ENCODE data around the gene STIMATE. TPM values are rescaled to one million over a fixed set of nuclear protein-coding genes. Genes with fewer than 3 reads are reported as not detected.

The STIMATE gene
- total and polyA plus RNA-seq, 5 experiments from 2014 or later: 5.1 to 26.5 (median 6.3) TPM

DNA sequence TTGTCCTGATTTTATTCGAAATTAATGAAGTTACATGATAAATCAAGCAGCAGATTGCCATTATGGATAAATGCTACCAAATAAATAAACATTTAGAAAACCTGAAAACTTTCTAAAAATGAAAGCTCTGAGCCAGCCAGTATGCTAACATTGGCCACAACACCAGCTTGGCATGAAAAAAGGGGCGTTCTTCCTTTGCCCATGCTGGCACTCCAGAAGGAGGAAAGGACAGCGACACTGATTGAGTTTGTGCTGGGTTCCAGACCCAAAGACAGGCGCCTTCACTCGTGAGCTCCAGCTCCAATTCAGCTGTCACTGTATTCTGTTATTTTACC, 5.1 kb downstream of the STIMATE start:
- no peak for ATAC-seq

DNA sequence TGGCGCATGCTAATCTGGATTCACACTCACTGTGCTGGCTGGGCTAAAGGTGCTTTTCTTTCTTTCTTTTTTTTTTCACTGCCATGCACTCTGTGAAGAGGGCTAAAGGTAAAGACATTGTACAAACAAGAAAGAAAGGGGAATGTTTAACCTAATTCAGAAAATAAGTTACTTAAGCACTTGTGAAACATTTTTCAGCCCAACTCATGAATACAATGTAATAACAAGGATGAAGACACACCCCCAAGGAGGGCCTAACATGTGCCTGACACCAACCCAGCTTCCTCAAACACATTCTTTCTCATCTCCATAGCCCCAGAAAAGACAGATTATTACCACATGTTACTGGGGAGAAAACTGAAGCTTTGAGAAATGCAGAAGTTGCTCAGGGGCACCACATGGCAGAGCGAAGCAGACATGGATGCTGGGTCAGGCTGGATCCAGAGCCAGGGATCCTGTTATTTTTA, 5.7 kb downstream of the STIMATE start:
- ATAC-seq (peak in 1 of 2 donors; percentile 37), DNase-seq (no peak)
- peaks cover 25 to 61% (median 58%) of the 10 kb centered on the region in 4 donors for H3K4me1 Mint-ChIP-seq
- peaks cover 0 to 18% (median 4%) of the 10 kb centered on the region in 3 donors for H3K36me3 Mint-ChIP-seq
- H3K27ac Mint-ChIP-seq: peak overlapping the region in 4 of 10 donors; percentile 21 to 73 (median 44)
- no peaks in the 10 kb centered on the region for H3K9me3 Mint-ChIP-seq
- no peaks in the 10 kb centered on the region for H3K27me3 Mint-ChIP-seq
- peak overlapping the region in 2 of 10 donors; percentile 19 to 33 for H3K4me3 Mint-ChIP-seq
- POLR2A ChIA-PET: no interaction called here

More for the DNA sequence above, 5.1 kb downstream of the STIMATE start:
- POLR2A ChIA-PET: no interaction called here
- Mint-ChIP-seq H3K36me3 (peaks cover 0 to 18% (median 0%) of the 10 kb centered on the region in 3 donors), H3K4me3 (peak overlapping the region in 4 of 10 donors; percentile 63 to 82 (median 76)), H3K4me1 (peaks cover 25 to 62% (median 61%) of the 10 kb centered on the region in 4 donors), H3K27ac (peak overlapping the region in 6 of 10 donors; percentile 5 to 90 (median 66)), H3K27me3 (no peaks in the 10 kb centered on the region), H3K9me3 (no peaks in the 10 kb centered on the region)
- no peak for DNase-seq

DNA sequence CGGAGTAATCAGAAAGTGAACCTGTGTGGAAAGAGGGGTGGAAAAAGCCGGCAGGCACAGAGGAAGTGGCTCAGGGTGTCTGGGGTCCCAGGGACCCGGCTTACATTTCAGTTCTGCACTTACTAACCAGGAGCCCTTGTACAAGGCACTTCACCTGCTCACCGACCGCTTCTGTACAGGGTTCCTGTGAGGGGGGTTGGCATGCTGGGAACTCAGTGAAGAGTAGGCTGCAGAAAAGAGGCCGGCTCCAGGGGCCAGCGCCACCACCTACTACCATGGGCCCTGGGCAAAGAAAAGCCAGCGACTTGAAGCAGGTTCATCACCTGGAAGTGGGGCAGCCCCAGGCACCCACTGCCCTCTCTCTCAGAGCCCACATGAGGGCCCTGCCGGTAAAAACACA, 6.2 kb downstream of the STIMATE start:
- Mint-ChIP-seq H3K9me3 (no peaks in the 10 kb centered on the region), H3K27ac (peak overlapping the region in 3 of 10 donors; percentile 22 to 72 (median 58)), H3K4me3 (peak overlapping the region in 1 of 10 donors; percentile 33), H3K4me1 (peaks cover 23 to 58% (median 53%) of the 10 kb centered on the region in 4 donors), H3K27me3 (no peaks in the 10 kb centered on the region), H3K36me3 (peaks cover 0 to 18% (median 8%) of the 10 kb centered on the region in 3 donors)
- ATAC-seq (no peak), DNase-seq (no peak)
- POLR2A ChIA-PET: no interaction called here

DNA sequence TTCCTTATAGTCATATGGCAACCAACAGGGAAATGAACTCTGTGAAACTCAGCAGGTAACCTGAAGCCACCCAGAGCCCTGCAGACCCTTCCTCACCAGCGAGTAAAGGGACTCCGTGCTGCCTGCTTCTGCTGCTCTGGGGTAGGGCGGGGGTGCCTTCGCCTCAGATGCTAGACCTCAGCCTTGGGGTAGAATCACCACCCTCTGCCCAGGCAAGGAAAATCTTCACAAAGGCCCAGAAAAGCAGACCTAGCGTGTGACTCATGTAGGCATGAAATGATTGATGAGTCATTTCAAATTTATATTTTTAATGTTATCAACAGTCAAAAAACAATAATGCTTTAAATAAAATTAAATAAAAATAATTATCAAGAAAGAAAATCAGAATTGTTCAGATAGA, 6.6 kb downstream of the STIMATE start:
- Mint-ChIP-seq H3K4me3 (no peak overlapping the region), H3K36me3 (peaks cover 0 to 21% (median 11%) of the 10 kb centered on the region in 3 donors), H3K27me3 (no peaks in the 10 kb centered on the region), H3K4me1 (peaks cover 26 to 53% (median 49%) of the 10 kb centered on the region in 4 donors), H3K27ac (peak overlapping the region in 2 of 10 donors; percentile 22 to 58), H3K9me3 (no peaks in the 10 kb centered on the region)
- POLR2A ChIA-PET: no interaction called here
- ATAC-seq (no peak), DNase-seq (no peak)

DNA sequence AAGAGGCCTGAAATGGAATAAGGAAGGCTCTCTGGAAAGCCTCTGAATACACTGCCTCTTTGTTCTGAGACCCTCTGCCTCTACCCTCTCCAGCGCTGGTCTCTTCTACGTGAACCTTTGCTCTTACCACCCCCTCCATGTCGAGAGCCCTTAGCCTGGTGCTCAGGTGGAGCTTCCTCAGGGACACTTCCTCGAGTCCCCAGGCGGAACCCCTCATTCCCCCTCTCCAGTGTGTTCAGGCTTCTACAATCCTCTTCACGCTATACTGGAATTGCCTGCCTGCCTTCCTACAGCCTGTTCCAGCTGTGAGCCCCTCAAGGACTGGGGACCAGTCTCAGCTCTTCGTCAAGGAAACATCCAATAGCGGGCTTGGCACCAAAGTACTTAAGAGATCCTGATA, 7.4 kb downstream of the STIMATE start:
- POLR2A ChIA-PET: no interaction called here
- Mint-ChIP-seq H3K4me3 (no peak overlapping the region), H3K36me3 (peaks cover 0 to 29% (median 19%) of the 10 kb centered on the region in 3 donors), H3K27ac (peak overlapping the region in 1 of 10 donors; percentile 23), H3K9me3 (no peaks in the 10 kb centered on the region), H3K27me3 (no peaks in the 10 kb centered on the region), H3K4me1 (peaks cover 21 to 45% (median 40%) of the 10 kb centered on the region in 4 donors)
- DNase-seq (no peak), ATAC-seq (no peak)

DNA sequence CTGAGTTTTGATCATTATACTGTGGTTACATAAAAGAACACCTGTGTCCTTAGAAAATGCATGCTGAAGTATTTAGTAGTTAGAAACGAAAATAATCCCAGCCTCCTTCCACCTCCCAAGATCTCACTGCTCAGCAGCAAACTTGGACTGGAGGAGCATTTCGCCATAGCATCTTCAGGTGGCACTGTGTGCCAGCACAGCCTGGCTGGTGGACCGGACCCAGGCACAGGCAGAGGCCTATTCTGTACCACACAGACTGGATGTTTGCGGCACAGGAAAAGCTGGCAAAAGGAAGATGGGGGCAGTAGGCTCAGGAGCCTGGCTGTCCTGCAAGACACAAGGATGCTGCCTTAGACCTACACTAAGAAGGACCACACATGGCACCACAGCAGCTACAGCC, 10.2 kb downstream of the STIMATE start:
- no peak for DNase-seq
- peaks cover 13 to 19% (median 15%) of the 10 kb centered on the region in 4 donors for H3K4me1 Mint-ChIP-seq
- POLR2A ChIA-PET: interaction anchor here (1.4 kb wide), 1 partner anchor 10 kb away, joined by 3 read pairs; the partner anchor contains the start of gene STIMATE
- no peak for ATAC-seq
- H3K27me3 Mint-ChIP-seq: no peaks in the 10 kb centered on the region
- no peak overlapping the region for H3K4me3 Mint-ChIP-seq
- H3K27ac Mint-ChIP-seq: peak overlapping the region in 1 of 10 donors; percentile 32
- peaks cover 0 to 23% (median 23%) of the 10 kb centered on the region in 3 donors for H3K36me3 Mint-ChIP-seq
- H3K9me3 Mint-ChIP-seq: no peaks in the 10 kb centered on the region

DNA sequence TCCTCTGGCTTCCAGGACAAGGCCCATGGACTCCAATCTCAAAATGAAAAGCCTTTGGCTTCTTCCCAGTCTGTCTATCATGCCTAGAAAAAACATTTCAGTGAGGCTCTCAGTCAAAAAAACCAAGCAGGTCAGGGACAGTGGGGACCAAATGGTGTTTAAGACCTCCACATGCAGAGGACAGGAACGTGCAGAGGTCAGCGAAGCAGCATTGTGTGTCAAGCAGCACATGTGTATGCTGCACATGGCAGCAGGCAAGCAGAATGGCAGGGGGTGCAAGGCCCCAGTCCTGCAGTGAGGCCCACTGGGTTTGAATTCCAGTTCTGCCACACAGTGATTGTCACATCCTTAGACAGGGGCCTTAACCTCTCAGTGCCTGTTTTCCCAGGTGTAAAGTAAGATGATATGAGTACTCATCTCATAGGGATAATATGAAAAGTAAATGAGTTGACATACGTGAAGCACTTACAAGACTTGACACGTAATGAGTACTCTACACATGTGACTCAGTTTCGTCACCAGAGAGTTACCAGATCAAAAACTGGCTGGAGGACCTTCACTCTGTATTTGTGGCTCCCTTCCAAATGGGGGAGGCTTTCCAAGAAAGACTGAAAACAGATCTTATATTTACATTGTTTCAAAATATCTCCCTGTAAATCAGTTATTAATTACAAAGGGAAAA, 11.2 kb downstream of the STIMATE start:
- ATAC-seq (no peak), DNase-seq (no peak)
- Mint-ChIP-seq H3K27ac (no peak overlapping the region), H3K9me3 (no peaks in the 10 kb centered on the region), H3K27me3 (no peaks in the 10 kb centered on the region), H3K4me1 (peaks cover 6 to 17% (median 14%) of the 10 kb centered on the region in 4 donors), H3K36me3 (peaks cover 0 to 23% (median 23%) of the 10 kb centered on the region in 3 donors), H3K4me3 (no peak overlapping the region)
- POLR2A ChIA-PET: no interaction called here

DNA sequence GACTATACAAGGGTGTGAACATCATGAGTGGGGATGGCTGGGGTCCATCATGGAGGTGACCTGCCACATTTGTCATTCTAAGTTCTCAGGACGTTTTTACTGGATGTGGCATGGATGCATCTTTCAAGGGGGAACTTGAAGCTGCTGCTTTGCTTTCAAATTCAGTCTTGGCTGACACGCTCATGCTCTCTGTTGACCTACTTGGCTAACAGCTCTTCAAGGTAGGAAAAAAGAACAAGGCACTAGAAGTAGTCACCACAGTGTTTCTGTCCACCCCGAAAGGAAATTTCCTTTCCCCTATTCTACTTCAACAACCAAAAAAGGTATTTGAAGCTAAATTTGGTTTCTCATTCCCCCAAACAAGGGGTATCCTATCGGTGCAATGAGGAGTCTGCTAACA, 15.0 kb downstream of the STIMATE start:
- no peak for ATAC-seq
- POLR2A ChIA-PET: no interaction called here
- no peak overlapping the region for H3K4me3 Mint-ChIP-seq
- peaks cover 0 to 15% (median 9%) of the 10 kb centered on the region in 4 donors for H3K4me1 Mint-ChIP-seq
- H3K9me3 Mint-ChIP-seq: no peaks in the 10 kb centered on the region
- peak overlapping the region in 1 of 10 donors; percentile 21 for H3K27ac Mint-ChIP-seq
- no peaks in the 10 kb centered on the region for H3K27me3 Mint-ChIP-seq
- peaks cover 0 to 33% (median 28%) of the 10 kb centered on the region in 3 donors for H3K36me3 Mint-ChIP-seq
- DNase-seq: no peak

DNA sequence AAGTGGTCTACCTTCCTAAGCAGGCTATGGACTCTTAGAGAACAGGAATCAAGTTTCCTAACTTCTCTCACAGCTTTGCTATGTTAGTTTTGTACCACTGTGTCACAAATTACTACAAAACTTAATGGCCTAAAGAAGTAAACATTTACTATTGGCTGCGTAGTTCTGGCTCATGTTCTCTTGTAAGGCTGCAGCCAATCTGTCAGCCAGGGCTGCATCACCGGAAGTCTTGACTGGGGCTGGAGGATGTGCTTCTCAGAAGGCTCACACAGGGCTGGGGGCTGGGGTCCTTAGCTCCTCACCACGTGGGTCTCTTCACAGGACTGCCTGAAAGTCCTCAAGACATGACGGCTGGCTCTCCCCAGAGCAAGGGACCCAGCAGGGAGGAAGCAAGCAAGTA, 15.5 kb downstream of the STIMATE start:
- Mint-ChIP-seq H3K4me3 (no peak overlapping the region), H3K4me1 (peaks cover 2 to 17% (median 13%) of the 10 kb centered on the region in 4 donors), H3K36me3 (peaks cover 0 to 31% (median 28%) of the 10 kb centered on the region in 3 donors), H3K27me3 (no peaks in the 10 kb centered on the region), H3K27ac (no peak overlapping the region), H3K9me3 (no peaks in the 10 kb centered on the region)
- DNase-seq (no peak), ATAC-seq (no peak)
- POLR2A ChIA-PET: no interaction called here

DNA sequence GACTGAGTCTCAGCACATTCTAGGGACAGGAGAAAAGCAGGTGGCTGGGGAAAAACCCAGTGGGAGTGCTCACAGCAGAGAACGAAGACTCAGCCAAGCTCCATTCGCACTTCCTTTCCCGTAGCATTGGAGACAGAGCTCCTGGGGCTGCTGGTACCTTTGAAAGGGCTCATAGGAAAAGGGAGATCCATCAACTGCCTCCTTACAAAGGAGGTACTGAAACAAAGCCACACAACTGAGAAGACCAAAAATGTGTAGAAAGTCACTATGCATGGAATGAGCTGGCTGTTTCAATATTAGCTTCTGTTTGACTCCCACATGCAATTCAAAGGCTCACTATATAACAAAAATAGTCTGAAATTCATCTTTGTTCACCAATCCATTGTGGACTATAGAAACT, 16.9 kb downstream of the STIMATE start:
- no peak for ATAC-seq
- Mint-ChIP-seq H3K4me3 (no peak overlapping the region), H3K36me3 (peaks cover 0 to 23% (median 19%) of the 10 kb centered on the region in 3 donors), H3K27ac (peak overlapping the region in 1 of 10 donors; percentile 74), H3K4me1 (peaks cover 9 to 29% (median 16%) of the 10 kb centered on the region in 4 donors), H3K9me3 (no peaks in the 10 kb centered on the region), H3K27me3 (no peaks in the 10 kb centered on the region)
- DNase-seq: no peak
- POLR2A ChIA-PET: no interaction called here

DNA sequence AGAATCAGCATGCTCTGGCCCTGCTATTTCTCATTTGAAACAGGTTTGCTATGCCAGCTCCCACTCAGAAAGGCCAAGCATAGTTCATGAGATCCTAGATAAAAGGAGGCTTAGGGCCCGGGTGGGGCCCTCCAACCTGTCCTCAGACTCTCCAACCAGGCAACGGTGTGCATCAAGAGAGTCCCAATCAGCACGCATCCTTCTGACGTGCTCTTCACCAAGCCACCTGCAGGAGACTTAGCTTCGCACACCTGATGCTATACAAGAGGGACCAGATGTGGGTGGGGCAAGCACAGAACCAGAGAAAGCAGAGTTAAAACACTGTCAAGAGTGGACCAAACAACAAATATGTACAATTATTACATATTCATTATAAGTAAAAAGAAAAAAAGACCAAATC, 17.3 kb downstream of the STIMATE start:
- DNase-seq (no peak), ATAC-seq (no peak)
- Mint-ChIP-seq H3K27me3 (no peaks in the 10 kb centered on the region), H3K4me1 (peaks cover 12 to 34% (median 20%) of the 10 kb centered on the region in 4 donors), H3K9me3 (no peaks in the 10 kb centered on the region), H3K4me3 (no peak overlapping the region), H3K27ac (peak overlapping the region in 1 of 10 donors; percentile 74), H3K36me3 (peaks cover 0 to 18% (median 15%) of the 10 kb centered on the region in 3 donors)
- POLR2A ChIA-PET: no interaction called here

DNA sequence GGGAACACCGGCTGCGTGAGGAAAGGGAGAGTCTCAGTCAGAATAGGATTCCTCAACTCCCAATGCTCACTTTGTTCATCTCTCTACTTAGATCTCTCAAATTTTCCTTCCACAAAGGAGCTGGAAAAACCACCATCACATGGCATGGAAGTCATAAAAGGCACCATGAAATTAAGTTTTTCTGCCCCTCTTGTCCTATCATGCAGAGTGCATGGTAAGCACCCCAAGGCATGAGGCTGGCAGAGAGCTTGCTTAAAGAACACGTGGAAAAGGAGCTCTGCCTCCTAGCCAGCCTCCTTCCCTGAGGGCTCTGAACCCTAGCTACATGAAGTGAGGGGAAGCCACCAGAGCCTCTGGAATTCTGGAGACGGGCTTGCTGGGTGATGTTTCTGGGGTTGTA, 17.8 kb downstream of the STIMATE start:
- H3K4me3 Mint-ChIP-seq: no peak overlapping the region
- H3K27me3 Mint-ChIP-seq: no peaks in the 10 kb centered on the region
- ATAC-seq (no peak), DNase-seq (no peak)
- H3K36me3 Mint-ChIP-seq: peaks cover 0 to 18% (median 10%) of the 10 kb centered on the region in 3 donors
- no peaks in the 10 kb centered on the region for H3K9me3 Mint-ChIP-seq
- POLR2A ChIA-PET: no interaction called here
- peaks cover 16 to 38% (median 24%) of the 10 kb centered on the region in 4 donors for H3K4me1 Mint-ChIP-seq
- H3K27ac Mint-ChIP-seq: peak overlapping the region in 2 of 10 donors; percentile 13 to 74

DNA sequence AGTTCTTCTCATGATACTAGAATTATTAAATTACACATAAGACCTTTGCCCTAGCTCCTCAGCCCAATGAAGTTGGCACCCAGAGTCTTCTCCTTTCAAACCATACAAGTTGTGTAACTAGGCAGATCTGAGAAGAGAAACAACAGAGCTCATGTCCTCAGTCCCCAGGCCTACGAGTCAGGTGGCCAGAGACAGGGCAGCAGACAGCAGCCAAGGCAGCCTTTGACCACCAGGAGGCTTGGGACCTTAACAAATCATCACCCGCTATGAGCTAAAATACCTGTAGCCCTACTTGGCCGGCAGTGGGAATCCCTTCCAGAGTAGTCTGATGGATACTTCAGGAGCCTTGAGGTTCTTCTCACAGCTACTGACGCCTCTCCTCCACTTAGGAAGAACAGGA, 18.3 kb downstream of the STIMATE start:
- Mint-ChIP-seq H3K36me3 (peaks cover 0 to 18% (median 10%) of the 10 kb centered on the region in 3 donors), H3K27ac (no peak overlapping the region), H3K27me3 (no peaks in the 10 kb centered on the region), H3K4me3 (no peak overlapping the region), H3K9me3 (no peaks in the 10 kb centered on the region), H3K4me1 (peaks cover 16 to 39% (median 28%) of the 10 kb centered on the region in 4 donors)
- POLR2A ChIA-PET: no interaction called here
- no peak for DNase-seq
- no peak for ATAC-seq

Data from naive thymus-derived CD8-positive, alpha-beta T cell (primary cell).